Uterus (tissue), 4 donors: ENCODE data around the gene ACADSB. TPM values are rescaled to one million over a fixed set of nuclear protein-coding genes. Genes with fewer than 3 reads are reported as not detected.

ENCODE experiments used
- DNase-seq, 2 donors: peaks; one replicate each; pipeline ENCODE4 v3.0.0-alpha.2; 2019 to 2020
- H3K27ac ChIP-seq, 2 donors: fragments of 200-600 bp; sonication (generic); 1 replicate in 1 of 2; 2 replicates in 1 of 2; pipeline ENCODE4 v1.5.1; 2016 to 2018
- H3K27me3 ChIP-seq, 2 donors: fragments of 200-600 bp; sonication (generic); one replicate each; pipeline ENCODE4 v1.5.1; 2018 to 2019; ENCODE audit warnings: control low read depth in 1 of 2
- H3K36me3 ChIP-seq, 2 donors: fragments of 200-600 bp; sonication (generic); one replicate each; pipeline ENCODE4 v1.5.1; 2019; ENCODE audit warnings: control low read depth in 1 of 2
- H3K4me1 ChIP-seq, 2 donors: fragments of 200-600 bp; sonication (generic); one replicate each; pipeline ENCODE4 v1.5.1; 2018 to 2019; ENCODE audit warnings: control low read depth in 1 of 2
- H3K4me3 ChIP-seq, 2 donors: fragments of 200-600 bp; sonication (generic); 1 replicate in 1 of 2; 2 replicates in 1 of 2; pipeline ENCODE4 v1.5.1; 2018 to 2019; ENCODE audit warnings: mild to moderate bottlenecking in 1 of 2
- H3K9me3 ChIP-seq, 2 donors: fragments of 200-600 bp; sonication (generic); one replicate each; pipeline ENCODE4 v1.5.1; 2019; ENCODE audit warnings: control low read depth in 1 of 2
- POLR2A ChIP-seq, 2 donors: fragments of 450-650 bp; IDR thresholded peaks; one replicate each; pipeline ENCODE4 v1.6.1; 2016; ENCODE audit warnings: antibody characterized with exemption in 2 of 2, mild to moderate bottlenecking in 1 of 2, moderate library complexity in 1 of 2
- intact Hi-C: fragments of 100-400 bp; cut with DNase I; formaldehyde crosslinking; loops from one replicate; pipeline ENCODE4 v1.15.1; 2023; ENCODE audit warnings: low total_unique reads
- total RNA-seq, 4 donors: library from RNA; depleted of rRNA in 3 of 4; stranded (reverse); fragments of >200 nt in 3 of 4; gene quantifications; one replicate each; pipeline versions ENCODE4 v1.1.0 to v1.2.4, GENCODE V29; 2014 to 2023
- TF ChIP-seq, protein P1 (sequence below), 4 experiments: fragments of 200-600 bp in 2 of 4; fragments of 450-650 bp in 2 of 4; sonication (generic) in 2 of 4; IDR thresholded peaks; one replicate each; pipeline ENCODE4 v1.5.1; 2016 to 2019; ENCODE audit warnings: antibody characterized with exemption in 4 of 4, mild to moderate bottlenecking in 2 of 4, moderate library complexity in 1 of 4
- donor health status: DM: yes; HTN: yes; CAD: no.

The ACADSB gene
- total RNA-seq, 4 donors from 2014 or later = 13.1 to 32.2 (median 17.2) TPM

GRCh38 chr10:123096452-123096851 lies 87.6 kb downstream of the ACADSB start:
- intact Hi-C loops = no loop called here
- no peak overlapping the region for H3K4me3 ChIP-seq
- no peaks in the 10 kb centered on the region for H3K9me3 ChIP-seq
- no peaks in the 10 kb centered on the region for H3K27me3 ChIP-seq
- TF ChIP-seq POLR2A (IDR thresholded peaks at IDR 0.05) = no peak
- TF ChIP-seq, protein P1, sequence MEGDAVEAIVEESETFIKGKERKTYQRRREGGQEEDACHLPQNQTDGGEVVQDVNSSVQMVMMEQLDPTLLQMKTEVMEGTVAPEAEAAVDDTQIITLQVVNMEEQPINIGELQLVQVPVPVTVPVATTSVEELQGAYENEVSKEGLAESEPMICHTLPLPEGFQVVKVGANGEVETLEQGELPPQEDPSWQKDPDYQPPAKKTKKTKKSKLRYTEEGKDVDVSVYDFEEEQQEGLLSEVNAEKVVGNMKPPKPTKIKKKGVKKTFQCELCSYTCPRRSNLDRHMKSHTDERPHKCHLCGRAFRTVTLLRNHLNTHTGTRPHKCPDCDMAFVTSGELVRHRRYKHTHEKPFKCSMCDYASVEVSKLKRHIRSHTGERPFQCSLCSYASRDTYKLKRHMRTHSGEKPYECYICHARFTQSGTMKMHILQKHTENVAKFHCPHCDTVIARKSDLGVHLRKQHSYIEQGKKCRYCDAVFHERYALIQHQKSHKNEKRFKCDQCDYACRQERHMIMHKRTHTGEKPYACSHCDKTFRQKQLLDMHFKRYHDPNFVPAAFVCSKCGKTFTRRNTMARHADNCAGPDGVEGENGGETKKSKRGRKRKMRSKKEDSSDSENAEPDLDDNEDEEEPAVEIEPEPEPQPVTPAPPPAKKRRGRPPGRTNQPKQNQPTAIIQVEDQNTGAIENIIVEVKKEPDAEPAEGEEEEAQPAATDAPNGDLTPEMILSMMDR (IDR thresholded peaks at IDR 0.05) = no peak
- no peaks in the 10 kb centered on the region for H3K4me1 ChIP-seq
- no peaks in the 10 kb centered on the region for H3K36me3 ChIP-seq
- no peak overlapping the region for H3K27ac ChIP-seq
- no peak for DNase-seq

DNA sequence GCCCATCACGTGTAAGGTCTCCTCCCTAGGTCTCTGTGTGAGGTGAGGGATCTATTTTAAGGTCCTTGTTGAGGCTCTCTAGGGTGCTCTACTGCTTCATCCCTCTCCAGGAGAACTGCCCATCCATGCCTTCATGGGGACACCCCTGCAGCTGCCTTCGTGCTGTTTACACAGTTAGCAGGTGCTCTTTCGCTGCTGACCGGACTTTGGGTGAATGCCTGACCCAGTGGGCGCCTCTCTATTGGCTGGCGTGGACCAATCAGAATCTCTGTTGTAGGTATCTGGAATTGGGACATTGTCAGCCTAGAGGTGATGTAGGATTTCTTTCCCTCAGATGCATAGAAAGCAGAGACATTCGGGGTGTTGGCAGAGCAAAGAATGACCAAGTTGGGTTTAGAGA lies 88.2 kb downstream of the ACADSB start:
- TF ChIP-seq, protein P1 (IDR thresholded peaks at IDR 0.05) = no peak
- TF ChIP-seq POLR2A (IDR thresholded peaks at IDR 0.05) = no peak
- Histone ChIP-seq H3K36me3 (no peaks in the 10 kb centered on the region), H3K4me3 (no peak overlapping the region), H3K27ac (no peak overlapping the region), H3K9me3 (no peaks in the 10 kb centered on the region), H3K4me1 (no peaks in the 10 kb centered on the region), H3K27me3 (no peaks in the 10 kb centered on the region)
- DNase-seq = no peak
- intact Hi-C loops = no loop called here

DNA sequence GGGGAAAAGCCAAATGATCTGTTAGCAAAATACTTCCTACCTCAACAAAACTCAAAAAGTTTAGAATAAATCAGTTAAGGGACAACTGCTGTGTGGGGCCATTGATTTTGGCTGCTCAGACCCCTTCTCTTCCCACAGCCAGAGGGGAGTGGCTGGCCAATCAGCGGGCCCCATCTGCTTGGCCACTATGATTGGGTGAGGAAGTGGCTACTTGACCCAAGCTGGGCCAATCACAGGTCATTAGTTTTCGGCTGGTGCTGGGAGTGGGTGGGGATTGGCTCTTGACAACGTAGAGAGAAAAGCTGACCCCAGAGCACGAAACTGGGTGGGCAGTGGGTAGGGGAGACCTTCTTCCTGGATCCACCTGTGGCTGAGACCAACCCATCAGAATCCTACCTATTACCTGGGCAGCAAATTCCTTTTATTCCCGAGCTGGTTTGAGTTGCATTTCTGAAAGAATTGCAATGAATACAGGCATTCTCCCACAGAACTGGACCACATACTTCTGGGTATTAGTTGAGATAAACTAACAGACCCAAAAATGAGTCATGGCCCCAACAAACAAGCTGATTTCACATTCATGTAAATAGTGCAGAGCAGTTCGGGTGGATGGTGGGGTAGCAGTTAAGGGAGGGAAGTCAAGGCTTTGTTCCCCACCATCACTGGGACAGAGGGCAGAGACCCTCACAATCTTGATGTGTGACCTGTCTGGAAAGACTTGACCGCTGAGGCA lies 91.4 kb downstream of the ACADSB start:
- intact Hi-C loops = no loop called here
- H3K4me1 ChIP-seq = no peaks in the 10 kb centered on the region
- no peak for DNase-seq
- no peak overlapping the region for H3K27ac ChIP-seq
- H3K9me3 ChIP-seq = no peaks in the 10 kb centered on the region
- TF ChIP-seq POLR2A (IDR thresholded peaks at IDR 0.05) = no peak
- TF ChIP-seq, protein P1 (IDR thresholded peaks at IDR 0.05) = no peak
- no peak overlapping the region for H3K4me3 ChIP-seq
- H3K27me3 ChIP-seq = no peaks in the 10 kb centered on the region
- no peaks in the 10 kb centered on the region for H3K36me3 ChIP-seq

- H3K36me3 ChIP-seq = no peaks in the 10 kb centered on the region
- no peak overlapping the region for H3K4me3 ChIP-seq
- no peak overlapping the region for H3K27ac ChIP-seq
- TF ChIP-seq, protein P1 (IDR thresholded peaks at IDR 0.05) = no peak
- TF ChIP-seq POLR2A (IDR thresholded peaks at IDR 0.05) = no peak
- H3K27me3 ChIP-seq = no peaks in the 10 kb centered on the region
- intact Hi-C loops = no loop called here
- no peaks in the 10 kb centered on the region for H3K4me1 ChIP-seq
- DNase-seq = no peak
- H3K9me3 ChIP-seq = no peaks in the 10 kb centered on the region
These were observed 93.1 kb downstream of the ACADSB start for GRCh38 chr10:123101872-123102271.

DNA sequence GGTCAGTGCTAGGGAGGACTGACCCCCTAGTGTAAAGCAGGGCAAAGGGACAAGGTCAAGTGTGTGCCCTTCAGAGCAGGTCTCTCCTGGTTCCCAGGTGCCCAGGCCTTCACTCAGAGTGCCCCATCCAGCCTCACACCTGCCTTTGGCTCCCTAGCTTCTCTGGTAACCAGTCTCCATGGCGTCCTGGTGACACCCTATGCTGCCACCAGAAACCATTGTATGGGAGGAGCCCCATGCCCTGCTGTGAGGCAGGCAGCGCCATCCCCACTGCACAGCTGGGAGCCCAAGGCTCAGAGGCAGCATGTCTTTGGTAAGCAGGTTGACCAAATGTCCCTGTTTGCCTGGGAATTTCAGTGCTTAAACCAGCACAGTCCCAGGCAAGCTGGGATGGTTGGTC lies 93.9 kb downstream of the ACADSB start:
- Histone ChIP-seq H3K27ac (no peak overlapping the region), H3K27me3 (no peaks in the 10 kb centered on the region), H3K4me1 (no peaks in the 10 kb centered on the region), H3K36me3 (no peaks in the 10 kb centered on the region), H3K9me3 (no peaks in the 10 kb centered on the region), H3K4me3 (no peak overlapping the region)
- no peak for DNase-seq
- TF ChIP-seq, protein P1 (IDR thresholded peaks at IDR 0.05) = no peak
- TF ChIP-seq POLR2A (IDR thresholded peaks at IDR 0.05) = no peak
- intact Hi-C loops = no loop called here
